Cardiac muscle cell (in vitro differentiated cells and primary cell): ENCODE results near the gene SEPSECS. TPM values are rescaled to one million over a fixed set of nuclear protein-coding genes. Genes with fewer than 3 reads are reported as not detected.
"Not testable (repeated sequence)": the region's sequence is repeated elsewhere in the genome, so short reads cannot be mapped to it uniquely, and the experiment has no call there.

Source experiments
- DNase-seq, 2 donors: peaks; one replicate each; pipeline versions ENCODE4 v3.0.0 to v3.0.0-alpha.2; 2010 to 2017; ENCODE audit warnings: low read depth in 1 of 2, low spot score in 1 of 2
- H3K27ac ChIP-seq: fragments of 200-600 bp; sonication (generic); 2 replicates; pipeline ENCODE4 v1.5.1; 2016
- H3K27me3 ChIP-seq: fragments of 200-600 bp; sonication (generic); 2 replicates; pipeline ENCODE4 v1.6.0; 2016; ENCODE audit warnings: control low read depth
- H3K36me3 ChIP-seq: fragments of 200-600 bp; sonication (generic); 2 replicates; pipeline ENCODE4 v1.5.1; 2016; ENCODE audit warnings: control low read depth
- H3K4me1 ChIP-seq: fragments of 200-600 bp; sonication (generic); 2 replicates; pipeline ENCODE4 v1.8.1; 2017; ENCODE audit warnings: low read depth, mild to moderate bottlenecking, mixed run types
- H3K4me3 ChIP-seq: fragments of 200-600 bp; sonication (generic); 2 replicates; pipeline ENCODE4 v1.5.1; 2016; ENCODE audit warnings: mild to moderate bottlenecking
- H3K9me3 ChIP-seq: fragments of 200-600 bp; sonication (generic); 2 replicates; pipeline ENCODE4 v1.5.1; 2017; ENCODE audit warnings: low read depth, mild to moderate bottlenecking, control low read depth
- CTCF ChIP-seq: IDR thresholded peaks from 2 replicates; pipeline ENCODE4 v1.5.1; 2012; ENCODE audit warnings: low read depth, mild to moderate bottlenecking, low read length
- polyA plus RNA-seq: library from polyadenylated mRNA; unstranded; fragments of >200 nt; fragmentation: Nextera tagmentation; extraction: Ambion mirVana; gene quantifications from 2 replicates; pipeline ENCODE4 v1.2.1, GENCODE V29; 2016
- total RNA-seq: library from RNA; depleted of rRNA; stranded (reverse); fragments of >200 nt; gene quantifications from 2 replicates; pipeline ENCODE4 v1.2.3, GENCODE V29; 2016

SEPSECS gene
- total and polyA plus RNA-seq, 2 experiments from 2014 or later: 3.6 to 6.3 TPM

- H3K36me3 ChIP-seq: no peaks in the 10 kb centered on the region
- peak overlapping the region; percentile 79 for H3K27ac ChIP-seq
- H3K9me3 ChIP-seq: no peaks in the 10 kb centered on the region
- H3K4me1 ChIP-seq: peaks cover 38% of the 10 kb centered on the region
- no peak for TF ChIP-seq CTCF
- peak in 1 of 2 donors; percentile 71 for DNase-seq
- H3K4me3 ChIP-seq: no peak overlapping the region
- no peaks in the 10 kb centered on the region for H3K27me3 ChIP-seq
Observed at GRCh38 chr4:25088093-25088952, 71.9 kb downstream of the SEPSECS start.

GRCh38 chr4:25085671-25086070 is 74.6 kb downstream of the SEPSECS start:
- H3K4me3 ChIP-seq: no peak overlapping the region
- no peaks in the 10 kb centered on the region for H3K27me3 ChIP-seq
- no peaks in the 10 kb centered on the region for H3K9me3 ChIP-seq
- TF ChIP-seq CTCF: no peak
- no peaks in the 10 kb centered on the region for H3K36me3 ChIP-seq
- DNase-seq: no peak
- H3K4me1 ChIP-seq: peaks cover 43% of the 10 kb centered on the region
- peak overlapping the region; percentile 79 for H3K27ac ChIP-seq

GRCh38 chr4:25083441-25083840 is 76.8 kb downstream of the SEPSECS start:
- DNase-seq, H3K27me3 ChIP-seq, H3K9me3 ChIP-seq, H3K36me3 ChIP-seq, H3K4me3 ChIP-seq: not testable (repeated sequence)
- H3K4me1 ChIP-seq: peaks cover 49% of the 10 kb centered on the region
- H3K27ac ChIP-seq: peak overlapping the region; percentile 99

- H3K4me1 ChIP-seq: peaks cover 34% of the 10 kb centered on the region
- H3K36me3 ChIP-seq: no peaks in the 10 kb centered on the region
- TF ChIP-seq CTCF: no peak
- DNase-seq: peak in 1 of 2 donors; percentile 82
- no peak overlapping the region for H3K4me3 ChIP-seq
- no peaks in the 10 kb centered on the region for H3K9me3 ChIP-seq
- peak overlapping the region; percentile 99 for H3K27ac ChIP-seq
- no peaks in the 10 kb centered on the region for H3K27me3 ChIP-seq
Observed at GRCh38 chr4:25081866-25082471, 78.3 kb downstream of the SEPSECS start.

- Histone ChIP-seq H3K4me3 (no peak overlapping the region), H3K27me3 (no peaks in the 10 kb centered on the region), H3K36me3 (no peaks in the 10 kb centered on the region), H3K9me3 (no peaks in the 10 kb centered on the region), H3K4me1 (peaks cover 33% of the 10 kb centered on the region), H3K27ac (peak overlapping the region; percentile 99)
- no peak for DNase-seq
- no peak for TF ChIP-seq CTCF
Observed at GRCh38 chr4:25080571-25080970, 79.7 kb downstream of the SEPSECS start.

- no peaks in the 10 kb centered on the region for H3K27me3 ChIP-seq
- H3K36me3 ChIP-seq: no peaks in the 10 kb centered on the region
- DNase-seq: no peak
- peak overlapping the region; percentile 48 for H3K27ac ChIP-seq
- no peak for TF ChIP-seq CTCF
- H3K4me3 ChIP-seq: no peak overlapping the region
- H3K9me3 ChIP-seq: no peaks in the 10 kb centered on the region
- peaks cover 38% of the 10 kb centered on the region for H3K4me1 ChIP-seq
Observed at GRCh38 chr4:25078523-25078922, 81.7 kb downstream of the SEPSECS start.
